ENCODE measurements around the gene ADGRV1. TPM values are rescaled to one million over a fixed set of nuclear protein-coding genes. Genes with fewer than 3 reads are reported as not detected.

The ADGRV1 gene
- total RNA-seq, 1 donor from 2014 or later: 18.2 TPM

DNA sequence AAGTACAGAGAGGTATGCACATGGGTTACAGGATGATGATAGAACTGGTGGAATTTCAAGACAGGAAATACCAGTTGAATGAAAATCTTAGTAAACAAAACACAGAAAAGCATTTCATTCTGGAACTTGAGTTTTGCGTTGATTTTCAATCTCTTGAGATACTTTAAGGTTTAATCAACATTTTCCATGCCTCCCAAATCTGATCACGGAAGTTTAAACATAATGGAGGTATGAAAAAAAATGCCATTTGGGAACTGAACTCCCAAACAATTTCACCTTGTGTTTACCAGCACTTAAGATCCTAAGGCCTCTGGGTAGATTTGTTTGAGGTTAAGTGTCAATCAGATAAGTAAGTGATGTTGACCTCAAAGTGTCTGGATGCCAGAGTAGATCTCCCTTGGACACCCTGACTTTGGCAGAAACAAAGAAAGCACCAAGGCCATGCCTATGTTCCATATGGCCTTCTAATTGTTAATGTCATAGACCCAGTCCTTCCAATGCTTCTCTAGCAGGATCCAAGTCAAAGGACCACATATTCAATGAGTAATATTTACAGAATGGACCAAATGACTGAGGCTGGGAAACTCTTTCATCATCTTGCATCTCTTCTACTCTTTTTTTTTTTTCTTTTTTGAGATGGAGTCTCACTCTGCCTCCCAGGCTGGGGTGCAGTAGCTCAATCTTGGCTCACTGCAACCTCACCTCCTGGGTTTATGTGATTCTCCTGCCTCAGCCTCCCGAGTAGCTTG, 607.6 kb downstream of the ADGRV1 start:
- no peaks in the 10 kb centered on the region for H3K36me3 Mint-ChIP-seq (ENCODE audit: unreplicated experiment)
- TF ChIP-seq, protein P1, sequence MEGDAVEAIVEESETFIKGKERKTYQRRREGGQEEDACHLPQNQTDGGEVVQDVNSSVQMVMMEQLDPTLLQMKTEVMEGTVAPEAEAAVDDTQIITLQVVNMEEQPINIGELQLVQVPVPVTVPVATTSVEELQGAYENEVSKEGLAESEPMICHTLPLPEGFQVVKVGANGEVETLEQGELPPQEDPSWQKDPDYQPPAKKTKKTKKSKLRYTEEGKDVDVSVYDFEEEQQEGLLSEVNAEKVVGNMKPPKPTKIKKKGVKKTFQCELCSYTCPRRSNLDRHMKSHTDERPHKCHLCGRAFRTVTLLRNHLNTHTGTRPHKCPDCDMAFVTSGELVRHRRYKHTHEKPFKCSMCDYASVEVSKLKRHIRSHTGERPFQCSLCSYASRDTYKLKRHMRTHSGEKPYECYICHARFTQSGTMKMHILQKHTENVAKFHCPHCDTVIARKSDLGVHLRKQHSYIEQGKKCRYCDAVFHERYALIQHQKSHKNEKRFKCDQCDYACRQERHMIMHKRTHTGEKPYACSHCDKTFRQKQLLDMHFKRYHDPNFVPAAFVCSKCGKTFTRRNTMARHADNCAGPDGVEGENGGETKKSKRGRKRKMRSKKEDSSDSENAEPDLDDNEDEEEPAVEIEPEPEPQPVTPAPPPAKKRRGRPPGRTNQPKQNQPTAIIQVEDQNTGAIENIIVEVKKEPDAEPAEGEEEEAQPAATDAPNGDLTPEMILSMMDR (IDR thresholded peaks at IDR 0.05; ENCODE audit: partially characterized antibody, unreplicated experiment): no peak
- H3K4me3 Mint-ChIP-seq (ENCODE audit: unreplicated experiment): no peak overlapping the region
- no peaks in the 10 kb centered on the region for H3K4me1 Mint-ChIP-seq (ENCODE audit: low read depth, unreplicated experiment)
- DNase-seq: no peak
- H3K27ac Mint-ChIP-seq (ENCODE audit: unreplicated experiment): no peak overlapping the region
- no peaks in the 10 kb centered on the region for H3K9me3 Mint-ChIP-seq (ENCODE audit: unreplicated experiment)
- H3K27me3 Mint-ChIP-seq (ENCODE audit: unreplicated experiment): no peaks in the 10 kb centered on the region

DNA sequence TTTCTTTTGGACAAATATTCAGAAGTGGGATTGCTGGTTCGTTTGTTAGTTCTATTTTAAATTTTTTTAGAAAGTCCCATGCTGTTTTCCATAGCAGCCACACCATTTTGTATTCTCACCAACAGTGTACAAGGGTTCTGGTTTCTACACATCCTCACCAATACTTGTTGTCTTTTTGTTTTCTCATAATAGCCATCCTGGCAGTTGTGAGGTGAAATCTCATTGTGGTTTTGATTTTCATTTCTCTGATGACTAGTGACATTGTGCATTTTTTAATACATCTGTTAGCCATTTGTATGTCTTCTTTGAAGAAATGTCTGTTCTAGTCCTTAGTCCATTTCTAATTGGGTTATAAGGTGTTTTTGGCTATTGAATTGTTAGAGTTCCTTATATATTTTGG, 610.3 kb downstream of the ADGRV1 start:
- H3K9me3 Mint-ChIP-seq (ENCODE audit: unreplicated experiment): no peaks in the 10 kb centered on the region
- no peak overlapping the region for H3K4me3 Mint-ChIP-seq (ENCODE audit: unreplicated experiment)
- H3K4me1 Mint-ChIP-seq (ENCODE audit: low read depth, unreplicated experiment): peaks cover 2% of the 10 kb centered on the region
- TF ChIP-seq, protein P1 (IDR thresholded peaks at IDR 0.05; ENCODE audit: partially characterized antibody, unreplicated experiment): no peak
- no peak overlapping the region for H3K27ac Mint-ChIP-seq (ENCODE audit: unreplicated experiment)
- H3K36me3 Mint-ChIP-seq (ENCODE audit: unreplicated experiment): no peaks in the 10 kb centered on the region
- DNase-seq: no peak
- no peaks in the 10 kb centered on the region for H3K27me3 Mint-ChIP-seq (ENCODE audit: unreplicated experiment)

GRCh38 chr5:91170266-91170665, 611.7 kb downstream of the ADGRV1 start:
- Mint-ChIP-seq H3K27ac (ENCODE audit: unreplicated experiment) (no peak overlapping the region), H3K9me3 (ENCODE audit: unreplicated experiment) (no peaks in the 10 kb centered on the region), H3K36me3 (ENCODE audit: unreplicated experiment) (no peaks in the 10 kb centered on the region), H3K4me1 (ENCODE audit: low read depth, unreplicated experiment) (peaks cover 7% of the 10 kb centered on the region), H3K4me3 (ENCODE audit: unreplicated experiment) (no peak overlapping the region), H3K27me3 (ENCODE audit: unreplicated experiment) (no peaks in the 10 kb centered on the region)
- TF ChIP-seq, protein P1 (IDR thresholded peaks at IDR 0.05; ENCODE audit: partially characterized antibody, unreplicated experiment): no peak
- no peak for DNase-seq

GRCh38 chr5:91171322-91171721, 612.7 kb downstream of the ADGRV1 start:
- Mint-ChIP-seq H3K9me3 (ENCODE audit: unreplicated experiment) (no peaks in the 10 kb centered on the region), H3K36me3 (ENCODE audit: unreplicated experiment) (no peaks in the 10 kb centered on the region), H3K27ac (ENCODE audit: unreplicated experiment) (no peak overlapping the region), H3K4me3 (ENCODE audit: unreplicated experiment) (no peak overlapping the region), H3K4me1 (ENCODE audit: low read depth, unreplicated experiment) (peaks cover 16% of the 10 kb centered on the region), H3K27me3 (ENCODE audit: unreplicated experiment) (no peaks in the 10 kb centered on the region)
- TF ChIP-seq, protein P1 (IDR thresholded peaks at IDR 0.05; ENCODE audit: partially characterized antibody, unreplicated experiment): no peak
- DNase-seq: no peak

GRCh38 chr5:91174396-91174795, 615.8 kb downstream of the ADGRV1 start:
- TF ChIP-seq, protein P1 (IDR thresholded peaks at IDR 0.05; ENCODE audit: partially characterized antibody, unreplicated experiment): no peak
- peaks cover 2% of the 10 kb centered on the region for H3K27me3 Mint-ChIP-seq (ENCODE audit: unreplicated experiment)
- H3K4me3 Mint-ChIP-seq (ENCODE audit: unreplicated experiment): no peak overlapping the region
- no peak for DNase-seq
- H3K27ac Mint-ChIP-seq (ENCODE audit: unreplicated experiment): no peak overlapping the region
- H3K36me3 Mint-ChIP-seq (ENCODE audit: unreplicated experiment): no peaks in the 10 kb centered on the region
- peaks cover 2% of the 10 kb centered on the region for H3K9me3 Mint-ChIP-seq (ENCODE audit: unreplicated experiment)
- peaks cover 23% of the 10 kb centered on the region for H3K4me1 Mint-ChIP-seq (ENCODE audit: low read depth, unreplicated experiment)

Data from glutamatergic neuron (in vitro differentiated cells).